HepG2 (cell line): ENCODE measurements around the gene SRSF10. TPM values are rescaled to one million over a fixed set of nuclear protein-coding genes. Genes with fewer than 3 reads are reported as not detected.

ENCODE experiments used
- FOXP4 ChIP-seq: sonication (generic); formaldehyde crosslinking; IDR thresholded peaks from 2 replicates; pipeline ENCODE4 v1.4.0; 2020; ENCODE audit warnings: missing genetic modification reagents
- GATAD2A ChIP-seq: IDR thresholded peaks from 2 replicates; pipeline ENCODE4 v1.6.1; 2016
- HNF4A ChIP-seq: sonication (generic); formaldehyde crosslinking; IDR thresholded peaks from 2 replicates; pipeline ENCODE4 v1.4.0; 2020; ENCODE audit warnings: missing genetic modification reagents
- HNRNPL ChIP-seq: fragments of 200-400 bp; formaldehyde crosslinking; IDR thresholded peaks from 2 replicates; pipeline ENCODE4 v1.6.1; 2017; ENCODE audit warnings: mild to moderate bottlenecking, low read depth, low read length
- JUND ChIP-seq: sonication (generic); formaldehyde crosslinking; IDR thresholded peaks from 2 replicates; pipeline ENCODE4 v1.8.0; 2022; ENCODE audit warnings: mild to moderate bottlenecking, missing genetic modification reagents
- NFYB ChIP-seq: sonication (generic); formaldehyde crosslinking; IDR thresholded peaks from 2 replicates; pipeline ENCODE4 v1.4.0; 2020; ENCODE audit warnings: missing genetic modification reagents
- NKX3-1 ChIP-seq: sonication (generic); formaldehyde crosslinking; IDR thresholded peaks from 2 replicates; pipeline ENCODE4 v1.5.0; 2020; ENCODE audit warnings: missing genetic modification reagents
- PAF1 ChIP-seq: IDR thresholded peaks from 2 replicates; pipeline ENCODE4 v1.6.1; 2016; ENCODE audit warnings: missing genetic modification reagents, missing compliant biosample characterization
- PHF5A ChIP-seq: IDR thresholded peaks from one replicate; pipeline ENCODE4 v1.6.1; 2018; ENCODE audit warnings: low read depth, missing genetic modification reagents; ENCODE audit not compliant: unreplicated experiment
- POLR2A ChIP-seq, 2 experiments: IDR thresholded peaks; 2 replicates each; pipeline ENCODE4 v1.6.1; 2011; ENCODE audit warnings: low read depth in 2 of 2, low read length in 2 of 2, mild to moderate bottlenecking in 1 of 2, moderate library complexity in 1 of 2; ENCODE audit not compliant: insufficient read depth in 1 of 2
- POLR2AphosphoS5 ChIP-seq: IDR thresholded peaks from 2 replicates; pipeline ENCODE4 v1.6.1; 2012; ENCODE audit warnings: low read depth, low read length
- POLR2G ChIP-seq: fragments of 200-400 bp; formaldehyde crosslinking; IDR thresholded peaks from 2 replicates; pipeline ENCODE4 v1.6.1; 2018; ENCODE audit warnings: mild to moderate bottlenecking, low read depth, low read length, moderate library complexity
- PREB ChIP-seq: sonication (generic); formaldehyde crosslinking; IDR thresholded peaks from 2 replicates; pipeline ENCODE4 v1.4.0; 2020; ENCODE audit warnings: missing genetic modification reagents
- RELA ChIP-seq: sonication (generic); formaldehyde crosslinking; IDR thresholded peaks from 2 replicates; pipeline ENCODE4 v1.4.0; 2020; ENCODE audit warnings: missing genetic modification reagents
- RFX5 ChIP-seq: IDR thresholded peaks from 2 replicates; pipeline ENCODE4 v1.6.1; 2011; ENCODE audit warnings: low read depth, low read length, improper control_type of control experiment
- SKIL ChIP-seq: sonication (generic); formaldehyde crosslinking; IDR thresholded peaks from 2 replicates; pipeline ENCODE4 v1.8.0; 2022; ENCODE audit warnings: missing genetic modification reagents, mild to moderate bottlenecking, moderate library complexity, borderline replicate concordance
- SMARCC2 ChIP-seq: fragments of 450-650 bp; IDR thresholded peaks from 2 replicates; pipeline ENCODE4 v1.6.1; 2017; ENCODE audit warnings: antibody characterized with exemption, mild to moderate bottlenecking
- SNAPC2 ChIP-seq: sonication (generic); formaldehyde crosslinking; IDR thresholded peaks from 2 replicates; pipeline ENCODE4 v1.8.1; 2022; ENCODE audit warnings: mild to moderate bottlenecking, missing genetic modification reagents
- ZBTB42 ChIP-seq: sonication (generic); formaldehyde crosslinking; IDR thresholded peaks from 2 replicates; pipeline ENCODE4 v1.5.0; 2020; ENCODE audit warnings: mild to moderate bottlenecking, missing genetic modification reagents
- ZGPAT ChIP-seq: IDR thresholded peaks from 2 replicates; pipeline ENCODE4 v1.6.1; 2016; ENCODE audit warnings: mild to moderate bottlenecking
- ZNF232 ChIP-seq: sonication (generic); formaldehyde crosslinking; IDR thresholded peaks from 2 replicates; pipeline ENCODE4 v1.4.0; 2020; ENCODE audit warnings: missing genetic modification reagents, borderline replicate concordance
- ZNF335 ChIP-seq: sonication (generic); formaldehyde crosslinking; IDR thresholded peaks from 2 replicates; pipeline ENCODE4 v1.4.0; 2020; ENCODE audit warnings: missing genetic modification reagents
- ZNF460 ChIP-seq: sonication (generic); formaldehyde crosslinking; IDR thresholded peaks from 2 replicates; pipeline ENCODE4 v1.5.1; 2020; ENCODE audit warnings: missing genetic modification reagents, mild to moderate bottlenecking, borderline replicate concordance
- ZNF598 ChIP-seq: sonication (generic); formaldehyde crosslinking; IDR thresholded peaks from 2 replicates; pipeline ENCODE4 v1.5.1; 2020; ENCODE audit warnings: mild to moderate bottlenecking, missing genetic modification reagents, borderline replicate concordance
- ZNF740 ChIP-seq: sonication (generic); formaldehyde crosslinking; IDR thresholded peaks from 2 replicates; pipeline ENCODE4 v1.4.0; 2020; ENCODE audit warnings: missing genetic modification reagents
- ZNF773 ChIP-seq: sonication (generic); formaldehyde crosslinking; IDR thresholded peaks from 2 replicates; pipeline ENCODE4 v1.4.0; 2020; ENCODE audit warnings: missing genetic modification reagents, borderline replicate concordance
- polyA plus RNA-seq, 8 experiments: library from polyadenylated mRNA; depleted of rRNA in 3 of 8; stranded (reverse) in 7 of 8; unstranded in 1 of 8; fragments of >200 nt; fragmentation: Illumina TruSeq in 4 of 8; extraction: Trizol in 4 of 8; gene quantifications; 2 replicates each; pipeline versions ENCODE4 v1.2.1 to v1.2.3, GENCODE V29; 2011 to 2016; ENCODE audit warnings: low read depth in 4 of 8, missing spikeins in 1 of 8, mixed read lengths in 1 of 8; ENCODE audit not compliant: insufficient read depth in 1 of 8
- total RNA-seq, 5 experiments: library from RNA; depleted of rRNA; stranded (reverse); fragments of >200 nt; fragmentation: Illumina TruSeq; extraction: Trizol; gene quantifications; 2 replicates each; pipeline ENCODE4 v1.2.3, GENCODE V29; 2016; ENCODE audit warnings: low read depth in 1 of 5

Gene SRSF10
- total and polyA plus RNA-seq, 2 of the 13 experiments (the other 11 are each of a cell fraction or from before 2014, with no cell fraction given), result 126 to 186 TPM

- no peak for TF ChIP-seq ZBTB42 (CRISPR knock-in tag)
- TF ChIP-seq GATAD2A, result no peak; the same call in none of the 2 replicates
- no peak for TF ChIP-seq SMARCC2
- 0 out of 2 replicates have a peak, but pooled peaks have one; percentile 7 for TF ChIP-seq NKX3-1 (CRISPR knock-in tag)
- TF ChIP-seq ZNF598 (CRISPR knock-in tag), result no peak; the same call in 1 of the 2 replicates
- no peak for TF ChIP-seq SNAPC2 (CRISPR knock-in tag)
- TF ChIP-seq POLR2AphosphoS5, result peak; percentile 66
- TF ChIP-seq PAF1 (CRISPR knock-in tag), result no peak
- peak in 1 of 2 experiments; percentile 50; a peak in 2 of 4 replicates for TF ChIP-seq POLR2A (IDR thresholded peaks at IDR 0.05; ENCODE audit: insufficient read depth in 1 of 2, low read depth in 2 of 2, low read length in 2 of 2)
- TF ChIP-seq SKIL (CRISPR knock-in tag), result no peak
- TF ChIP-seq ZNF773 (CRISPR knock-in tag), result no peak
- TF ChIP-seq RELA (CRISPR knock-in tag), result no peak
- TF ChIP-seq POLR2G, result peak; percentile 56; the same call in 1 of the 2 replicates
- 0 out of 2 replicates have a peak, but pooled peaks have one; percentile 18 for TF ChIP-seq ZNF460 (CRISPR knock-in tag)
- TF ChIP-seq ZNF740 (CRISPR knock-in tag), result peak; percentile 24; the same call in 1 of the 2 replicates
- no peak for TF ChIP-seq FOXP4 (CRISPR knock-in tag)
- TF ChIP-seq JUND, result no peak
- TF ChIP-seq RFX5, result no peak
- TF ChIP-seq PREB (CRISPR knock-in tag), result no peak
- no peak for TF ChIP-seq ZGPAT (CRISPR knock-in tag)
- TF ChIP-seq PHF5A (CRISPR knock-in tag), result peak; percentile 20
- peak; percentile 54 for TF ChIP-seq NFYB (CRISPR knock-in tag)
- TF ChIP-seq ZNF232 (CRISPR knock-in tag), result 0 out of 2 replicates have a peak, but pooled peaks have one; percentile 18
- TF ChIP-seq HNF4A, result 0 out of 2 replicates have a peak, but pooled peaks have one; percentile 4
- TF ChIP-seq ZNF335, result no peak
- TF ChIP-seq HNRNPL, result no peak
These were observed 21.2 kb downstream of the SRSF10 start (continued) for GRCh38 chr1:23958810-23959460.
